K562 (cell line): ENCODE data around the gene TIFAB. TPM values are rescaled to one million over a fixed set of nuclear protein-coding genes. Genes with fewer than 3 reads are reported as not detected.

Experiments
- BCL6 ChIP-seq: fragments of 250-450 bp; sonication (Bioruptor Pico); IDR thresholded peaks from 2 replicates; pipeline ENCODE4 v1.4.0; 2020
- CBX8 ChIP-seq: fragments of 200-600 bp; sonication (generic); IDR thresholded peaks from 2 replicates; pipeline ENCODE4 v1.6.1; 2012; ENCODE audit warnings: borderline replicate concordance, mixed run types, low read depth, mild to moderate bottlenecking, moderate library complexity, mixed read lengths, low read length, control low read depth, inconsistent platforms; ENCODE audit not compliant: poor library complexity, severe bottlenecking; ENCODE audit errors: extremely low read depth
- ESRRA ChIP-seq: fragments of 450-650 bp; IDR thresholded peaks from 2 replicates; pipeline ENCODE4 v1.6.1; 2014; ENCODE audit warnings: low read depth, mild to moderate bottlenecking, moderate library complexity, borderline replicate concordance
- ETV1 ChIP-seq: fragments of 450-650 bp; conservative IDR thresholded peaks from 2 replicates; pipeline ENCODE4 v1.6.1; 2016; ENCODE audit warnings: missing genetic modification characterization, control low read depth, low read depth, missing compliant biosample characterization
- EWSR1 ChIP-seq: fragments of 450-650 bp; IDR thresholded peaks from 2 replicates; pipeline ENCODE4 v1.6.1; 2018; ENCODE audit warnings: borderline replicate concordance, mild to moderate bottlenecking, low read depth, moderate library complexity; ENCODE audit not compliant: partially characterized antibody
- HDAC2 ChIP-seq: fragments of 450-650 bp; IDR thresholded peaks from 2 replicates; pipeline ENCODE4 v1.6.1; 2016; ENCODE audit warnings: mild to moderate bottlenecking
- MAFF ChIP-seq: IDR thresholded peaks from 2 replicates; pipeline ENCODE4 v1.6.1; 2012; ENCODE audit warnings: low read length, improper control_type of control experiment
- MAFG ChIP-seq: fragments of 450-650 bp; conservative IDR thresholded peaks from 2 replicates; pipeline ENCODE4 v1.6.1; 2016; ENCODE audit warnings: missing genetic modification characterization, missing compliant biosample characterization
- MED1 ChIP-seq: sonication (generic); formaldehyde crosslinking; IDR thresholded peaks from 2 replicates; pipeline ENCODE4 v1.8.1; 2023; ENCODE audit warnings: missing genetic modification reagents, borderline replicate concordance
- NUFIP1 ChIP-seq: fragments of 450-650 bp; IDR thresholded peaks from 2 replicates; pipeline ENCODE4 v1.6.1; 2018; ENCODE audit not compliant: partially characterized antibody
- RAD21 ChIP-seq, 2 experiments: fragments of 250-450 bp in 1 of 2; fragments of 450-650 bp in 1 of 2; sonication (Bioruptor Pico) in 1 of 2; formaldehyde crosslinking in 1 of 2; IDR thresholded peaks in 1 of 2; conservative IDR thresholded peaks in 1 of 2; 2 replicates each; pipeline versions ENCODE4 v1.4.0 to v1.8.0; 2020 to 2022; ENCODE audit warnings: mild to moderate bottlenecking in 2 of 2, moderate library complexity in 1 of 2
- RERE ChIP-seq: sonication (generic); formaldehyde crosslinking; IDR thresholded peaks from 2 replicates; pipeline ENCODE4 v1.8.0; 2023; ENCODE audit warnings: missing genetic modification reagents, mild to moderate bottlenecking, borderline replicate concordance
- SMC3 ChIP-seq: conservative IDR thresholded peaks from 2 replicates; pipeline ENCODE4 v1.6.1; 2011; ENCODE audit warnings: low read depth, low read length, improper control_type of control experiment; ENCODE audit not compliant: insufficient read depth
- TBP ChIP-seq: optimal IDR thresholded peaks from 2 replicates; pipeline ENCODE3; 2011; ENCODE audit warnings: low read depth, low read length, improper control_type of control experiment
- TRIM24 ChIP-seq, 2 experiments: fragments of 450-650 bp; IDR thresholded peaks; 2 replicates each; pipeline ENCODE4 v1.6.1; 2016
- ZBED1 ChIP-seq: IDR thresholded peaks from 2 replicates; pipeline ENCODE4 v1.6.1; 2014
- ZNF146 ChIP-seq: IDR thresholded peaks from one replicate; pipeline ENCODE4 v1.6.1; 2018; ENCODE audit warnings: missing compliant biosample characterization; ENCODE audit not compliant: unreplicated experiment
- ZNF282 ChIP-seq: sonication (generic); formaldehyde crosslinking; IDR thresholded peaks from 2 replicates; pipeline ENCODE4 v1.8.1; 2023; ENCODE audit warnings: missing genetic modification reagents
- ZNF324 ChIP-seq: fragments of 250-450 bp; sonication (Bioruptor Pico); IDR thresholded peaks from 2 replicates; pipeline ENCODE4 v1.4.0; 2020; ENCODE audit warnings: mild to moderate bottlenecking
- ZNF449 ChIP-seq: fragments of 250-450 bp; sonication (Bioruptor Pico); IDR thresholded peaks from 2 replicates; pipeline ENCODE4 v1.8.0; 2022; ENCODE audit warnings: moderate library complexity, mild to moderate bottlenecking, inconsistent platforms
- ZNF644 ChIP-seq: fragments of 200-800 bp; sonication (Bioruptor generic); IDR thresholded peaks from 2 replicates; pipeline ENCODE4 v1.6.1; 2016; ENCODE audit warnings: low read depth, missing genetic modification characterization, missing compliant biosample characterization
- polyA plus RNA-seq, 8 experiments: library from polyadenylated mRNA; depleted of rRNA in 4 of 8; stranded (reverse) in 5 of 8; unstranded in 3 of 8; fragments of >200 nt; fragmentation: Nextera tagmentation in 2 of 8; fragmentation: Illumina TruSeq in 1 of 8; extraction: Ambion mirVana in 2 of 8; extraction: Trizol in 1 of 8; gene quantifications; 2 replicates each; pipeline versions ENCODE4 v1.2.1 to v1.2.3, GENCODE V29; 2011 to 2014; ENCODE audit warnings: inconsistent platforms in 1 of 8, missing spikeins in 1 of 8
- total RNA-seq, 7 experiments: library from RNA; depleted of rRNA in 6 of 7; stranded (reverse); fragments of >200 nt in 6 of 7; fragmentation: Illumina TruSeq in 2 of 7; extraction: Trizol in 2 of 7; gene quantifications; 2 replicates each; pipeline versions ENCODE4 v1.2.1 to v1.2.3, GENCODE V29; 2011 to 2021; ENCODE audit warnings: low replicate concordance in 1 of 7
- TF ChIP-seq, protein P1 (sequence below): fragments of 450-650 bp; formaldehyde crosslinking; IDR thresholded peaks from 2 replicates; pipeline ENCODE4 v1.4.0; 2020; ENCODE audit warnings: mild to moderate bottlenecking, moderate library complexity

TIFAB gene
- total and polyA plus RNA-seq, 9 of the 15 experiments (the other 6 are each of a cell fraction or from before 2014, with no cell fraction given), result not detected

DNA sequence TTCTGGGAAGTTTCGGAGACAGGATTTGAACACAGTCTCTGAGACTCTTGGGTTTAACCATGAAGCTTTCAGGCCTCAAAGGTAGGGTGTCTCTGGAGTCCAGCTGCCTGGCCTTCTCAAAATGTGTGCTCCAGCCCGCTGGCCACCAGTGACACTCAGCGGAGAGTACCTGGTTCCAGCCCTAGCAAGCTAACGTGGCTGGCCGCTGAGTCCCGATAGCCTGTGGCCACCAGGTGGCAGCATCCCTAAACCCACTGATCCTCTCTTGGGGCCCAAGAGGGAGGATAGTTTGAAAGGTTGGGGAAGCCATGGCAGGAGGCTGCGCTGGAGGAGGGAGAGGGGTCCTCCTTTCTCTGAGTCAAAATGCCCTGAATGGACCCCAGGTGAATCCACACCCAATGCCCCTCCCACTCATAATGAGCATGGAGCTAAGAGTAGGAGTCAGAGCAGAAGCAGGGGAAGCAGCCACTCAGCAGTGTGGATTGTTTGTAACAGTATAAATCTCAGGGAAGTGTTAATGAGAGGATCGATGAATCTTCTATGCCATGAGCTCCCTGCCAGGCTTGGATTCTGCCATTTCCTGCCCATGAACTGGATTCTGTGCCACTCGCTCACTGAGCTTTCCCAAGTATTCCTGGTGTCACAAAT lies 5.4 kb upstream of the TIFAB start (continued):
- no peak for TF ChIP-seq RERE (CRISPR knock-in tag)
- TF ChIP-seq TRIM24 (IDR thresholded peaks at IDR 0.05), result no peak
- TF ChIP-seq ETV1 (tag), result no peak
- TF ChIP-seq, protein P1, sequence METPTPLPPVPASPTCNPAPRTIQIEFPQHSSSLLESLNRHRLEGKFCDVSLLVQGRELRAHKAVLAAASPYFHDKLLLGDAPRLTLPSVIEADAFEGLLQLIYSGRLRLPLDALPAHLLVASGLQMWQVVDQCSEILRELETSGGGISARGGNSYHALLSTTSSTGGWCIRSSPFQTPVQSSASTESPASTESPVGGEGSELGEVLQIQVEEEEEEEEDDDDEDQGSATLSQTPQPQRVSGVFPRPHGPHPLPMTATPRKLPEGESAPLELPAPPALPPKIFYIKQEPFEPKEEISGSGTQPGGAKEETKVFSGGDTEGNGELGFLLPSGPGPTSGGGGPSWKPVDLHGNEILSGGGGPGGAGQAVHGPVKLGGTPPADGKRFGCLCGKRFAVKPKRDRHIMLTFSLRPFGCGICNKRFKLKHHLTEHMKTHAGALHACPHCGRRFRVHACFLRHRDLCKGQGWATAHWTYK (CRISPR knock-in tag), result peak; percentile 69; the same call in 1 of the 2 replicates
- TF ChIP-seq HDAC2, result no peak
- TF ChIP-seq ZNF449 (CRISPR knock-in tag), result no peak
- no peak for TF ChIP-seq MAFG
- no peak for TF ChIP-seq EWSR1
- no peak for TF ChIP-seq ZNF282
- no peak for TF ChIP-seq BCL6 (CRISPR knock-in tag)
- TF ChIP-seq ZNF146, result no peak
- no peak for TF ChIP-seq ZBED1
- TF ChIP-seq ZNF644 (tag), result no peak
- no peak for TF ChIP-seq TBP
- no peak for TF ChIP-seq MAFF
- no peak for TF ChIP-seq ZNF324 (CRISPR knock-in tag)
- TF ChIP-seq CBX8, result no peak
- TF ChIP-seq SMC3, result peak; percentile 72
- TF ChIP-seq NUFIP1, result no peak
- TF ChIP-seq RAD21 (CRISPR knock-in tag; conservative IDR thresholded peaks at IDR 0.05 in 1 of 2, IDR thresholded peaks at IDR 0.05 in 1 of 2), result peak; percentile 71 to 74
- TF ChIP-seq ESRRA, result no peak; the same call in none of the 2 replicates
- TF ChIP-seq MED1 (CRISPR knock-in tag), result no peak
